HEK293 (cell line): ENCODE data around the gene ITPR3.
A peak's percentile ranks its signal among the peaks of the same experiment; 100 is the strongest.

Experiments
- CTCF ChIA-PET: fragments of 350-600 bp; formaldehyde crosslinking; extraction: SDS; loops from one replicate; lab custom pipeline; 2021; ENCODE audit warnings: antibody characterized with exemption; lab: Yijun Ruan, JAX
- POLR2A ChIA-PET: fragments of 300-600 bp; formaldehyde crosslinking; extraction: SDS; loops from one replicate; lab custom pipeline; 2020; ENCODE audit warnings: antibody characterized with exemption, inconsistent platforms; lab: Yijun Ruan, JAX
- H3K27ac ChIP-seq: fragments of 200-500 bp; sonication (Bioruptor generic); 2 replicates; pipeline ENCODE4 v1.5.1; 2014; ENCODE audit warnings: low read depth, low read length, control low read depth, inconsistent platforms; ENCODE audit errors: extremely low read depth
- H3K36me3 ChIP-seq, 2 experiments: fragments of 200-500 bp in 1 of 2; sonication (Bioruptor generic) in 1 of 2; 1 replicate in 1 of 2; 2 replicates in 1 of 2; pipeline ENCODE4 v1.5.1; 2014 to 2017; ENCODE audit warnings: inconsistent platforms in 2 of 2, low read length in 2 of 2; ENCODE audit not compliant: control insufficient read depth in 2 of 2, insufficient read depth in 1 of 2
- H3K4me1 ChIP-seq: fragments of 200-500 bp; sonication (Bioruptor generic); 2 replicates; pipeline ENCODE4 v1.5.1; 2014; ENCODE audit warnings: mild to moderate bottlenecking, low read length, inconsistent platforms; ENCODE audit not compliant: control insufficient read depth, insufficient read depth
- H3K4me3 ChIP-seq: 2 replicates; pipeline ENCODE4 v1.5.1; 2011; ENCODE audit warnings: low read depth, mild to moderate bottlenecking, control low read depth, low read length, moderate library complexity
- H3K9me3 ChIP-seq: fragments of 200-500 bp; sonication (Bioruptor generic); 2 replicates; pipeline ENCODE4 v1.5.1; 2014; ENCODE audit warnings: low read depth, low read length, inconsistent platforms; ENCODE audit not compliant: control insufficient read depth, insufficient read depth
- HOXA7 ChIP-seq: sonication (generic); formaldehyde crosslinking; IDR thresholded peaks from 2 replicates; pipeline ENCODE4 v1.8.1; 2022; ENCODE audit warnings: missing genetic modification reagents, borderline replicate concordance
- OVOL3 ChIP-seq: fragments of 450-650 bp; formaldehyde crosslinking; IDR thresholded peaks from 2 replicates; pipeline ENCODE4 v1.5.1; 2016; ENCODE audit warnings: missing biosample characterization, missing genetic modification characterization
- SETDB1 ChIP-seq: IDR thresholded peaks from one replicate; pipeline ENCODE4 v1.6.1; 2017; ENCODE audit warnings: mild to moderate bottlenecking, low read length, moderate library complexity, mixed read lengths; ENCODE audit not compliant: insufficient read length
- ZEB2 ChIP-seq: fragments of 450-650 bp; formaldehyde crosslinking; IDR thresholded peaks from 2 replicates; pipeline ENCODE4 v1.5.1; 2016; ENCODE audit warnings: missing biosample characterization, missing genetic modification characterization
- ZNF16 ChIP-seq: fragments of 450-650 bp; formaldehyde crosslinking; IDR thresholded peaks from 2 replicates; pipeline ENCODE4 v1.5.1; 2016; ENCODE audit warnings: low read depth, missing biosample characterization, missing genetic modification characterization
- ZNF221 ChIP-seq: fragments of 450-650 bp; formaldehyde crosslinking; IDR thresholded peaks from 2 replicates; pipeline ENCODE4 v1.5.1; 2017; ENCODE audit warnings: missing biosample characterization, missing genetic modification characterization, borderline replicate concordance
- ZNF223 ChIP-seq: fragments of 450-650 bp; formaldehyde crosslinking; IDR thresholded peaks from 2 replicates; pipeline ENCODE4 v1.5.1; 2016; ENCODE audit warnings: missing biosample characterization, missing genetic modification characterization
- ZNF341 ChIP-seq: fragments of 450-650 bp; formaldehyde crosslinking; IDR thresholded peaks from 2 replicates; pipeline ENCODE4; 2016; ENCODE audit warnings: low read depth, missing biosample characterization, missing genetic modification characterization
- ZNF366 ChIP-seq: fragments of 450-650 bp; formaldehyde crosslinking; conservative IDR thresholded peaks from 2 replicates; pipeline ENCODE4 v1.5.1; 2016; ENCODE audit warnings: missing biosample characterization, missing genetic modification characterization
- ZNF404 ChIP-seq: fragments of 450-650 bp; formaldehyde crosslinking; IDR thresholded peaks from 2 replicates; pipeline ENCODE4 v1.5.1; 2017; ENCODE audit warnings: missing biosample characterization, missing genetic modification characterization
- ZNF555 ChIP-seq: fragments of 450-650 bp; formaldehyde crosslinking; conservative IDR thresholded peaks from 2 replicates; pipeline ENCODE4 v1.5.1; 2017; ENCODE audit warnings: missing biosample characterization, mild to moderate bottlenecking, missing genetic modification characterization, inconsistent platforms
- ZNF558 ChIP-seq: fragments of 450-650 bp; formaldehyde crosslinking; IDR thresholded peaks from 2 replicates; pipeline ENCODE4 v1.5.1; 2016; ENCODE audit warnings: missing biosample characterization, missing genetic modification characterization
- ZNF571 ChIP-seq: fragments of 450-650 bp; formaldehyde crosslinking; IDR thresholded peaks from 2 replicates; pipeline ENCODE4 v1.5.0; 2017; ENCODE audit warnings: missing biosample characterization, missing genetic modification characterization
- ZNF600 ChIP-seq: fragments of 450-650 bp; formaldehyde crosslinking; IDR thresholded peaks from 2 replicates; pipeline ENCODE4 v1.5.1; 2016; ENCODE audit warnings: missing biosample characterization, missing genetic modification characterization
- ZNF624 ChIP-seq: fragments of 450-650 bp; formaldehyde crosslinking; IDR thresholded peaks from 2 replicates; pipeline ENCODE4 v1.5.1; 2017; ENCODE audit warnings: missing biosample characterization, missing genetic modification characterization
- ZNF707 ChIP-seq: fragments of 450-650 bp; formaldehyde crosslinking; IDR thresholded peaks from 2 replicates; pipeline ENCODE4 v1.5.1; 2016; ENCODE audit warnings: missing biosample characterization, missing genetic modification characterization
- ZSCAN23 ChIP-seq: fragments of 450-650 bp; formaldehyde crosslinking; IDR thresholded peaks from 2 replicates; pipeline ENCODE4 v1.5.1; 2016; ENCODE audit warnings: missing biosample characterization, missing genetic modification characterization
- TF ChIP-seq, protein P1 (sequence below): fragments of 450-650 bp; formaldehyde crosslinking; IDR thresholded peaks from 2 replicates; pipeline ENCODE4 v1.5.1; 2017; ENCODE audit warnings: missing biosample characterization, missing genetic modification characterization
- TF ChIP-seq, protein P2 (sequence below): fragments of 450-650 bp; formaldehyde crosslinking; IDR thresholded peaks from 2 replicates; pipeline ENCODE4 v1.5.1; 2016; ENCODE audit warnings: missing biosample characterization, missing genetic modification characterization
- TF ChIP-seq, protein P3 (sequence below): fragments of 450-650 bp; formaldehyde crosslinking; IDR thresholded peaks from 2 replicates; pipeline ENCODE4 v1.5.1; 2016; ENCODE audit warnings: missing biosample characterization, missing genetic modification characterization
- TF ChIP-seq, protein P4 (sequence below): fragments of 450-650 bp; formaldehyde crosslinking; IDR thresholded peaks from 2 replicates; pipeline ENCODE4 v1.5.1; 2016; ENCODE audit warnings: missing biosample characterization, missing genetic modification characterization, borderline replicate concordance
- TF ChIP-seq, protein P5 (sequence below): fragments of 450-650 bp; formaldehyde crosslinking; IDR thresholded peaks from 2 replicates; pipeline ENCODE4; 2016; ENCODE audit warnings: missing biosample characterization, missing genetic modification characterization
- TF ChIP-seq, protein P6 (sequence below): fragments of 450-650 bp; formaldehyde crosslinking; IDR thresholded peaks from 2 replicates; pipeline ENCODE4 v1.5.1; 2016; ENCODE audit warnings: missing biosample characterization, missing genetic modification characterization
- TF ChIP-seq, protein P7 (sequence below): IDR thresholded peaks from 2 replicates; pipeline ENCODE4 v1.6.1; 2011; ENCODE audit warnings: mild to moderate bottlenecking, low read depth, low read length, borderline replicate concordance
- TF ChIP-seq, protein P8 (sequence below): fragments of 450-650 bp; formaldehyde crosslinking; IDR thresholded peaks from 2 replicates; pipeline ENCODE4 v1.5.1; 2016; ENCODE audit warnings: missing biosample characterization, missing genetic modification characterization

The ITPR3 gene

DNA sequence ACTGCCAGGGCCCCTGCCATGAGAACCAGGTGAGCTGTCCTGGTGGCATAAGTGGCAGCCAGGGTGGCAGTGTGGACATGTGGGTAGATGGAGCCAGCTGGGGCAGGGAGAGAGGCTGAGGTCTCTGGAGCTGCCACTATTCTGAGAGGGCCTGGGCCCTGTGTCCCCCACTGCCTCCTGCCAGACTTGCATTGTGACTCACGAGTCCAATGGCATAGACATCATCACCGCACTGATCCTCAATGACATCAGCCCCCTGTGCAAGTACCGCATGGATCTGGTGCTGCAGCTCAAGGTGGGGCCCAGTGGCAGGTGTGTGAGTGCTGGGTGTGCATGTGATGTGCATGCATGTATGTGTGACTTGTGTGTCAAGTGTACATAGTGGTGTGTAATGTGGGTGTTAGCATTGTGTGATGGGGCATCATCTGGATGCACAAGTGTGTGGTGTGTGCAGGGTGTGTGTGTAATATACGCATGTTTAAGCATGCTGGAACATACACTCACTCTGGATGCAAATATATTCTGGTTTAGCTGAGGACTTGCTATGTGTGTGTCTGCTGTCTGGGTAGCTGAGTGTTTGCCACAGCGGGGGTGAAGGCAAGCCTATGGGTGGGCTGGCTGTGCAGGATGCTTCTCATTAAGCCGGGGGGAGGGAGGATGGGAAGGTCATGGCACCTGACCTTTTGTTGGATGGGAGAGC is 65.3 kb downstream of the ITPR3 start:
- peaks cover 4 to 73% of the 10 kb centered on the region in 2 experiments; a peak in 2 of 3 replicates for H3K36me3 ChIP-seq
- H3K4me3 ChIP-seq = no peak overlapping the region
- no peaks in the 10 kb centered on the region for H3K4me1 ChIP-seq
- H3K27ac ChIP-seq = no peak overlapping the region
- ChIA-PET CTCF (interaction anchor here (0.8 to 1.8 kb wide), 3 partner anchors 15 to 96 kb away, joined by 3 to 5 read pairs (median 4); partner anchors contain the start of gene UQCC2), POLR2A (no interaction called here)
- H3K9me3 ChIP-seq = no peaks in the 10 kb centered on the region
- TF ChIP-seq ZNF221 (tag by site-specific recombination) = no peak
- no peak for TF ChIP-seq ZNF223 (tag by site-specific recombination)
- TF ChIP-seq, protein P1, sequence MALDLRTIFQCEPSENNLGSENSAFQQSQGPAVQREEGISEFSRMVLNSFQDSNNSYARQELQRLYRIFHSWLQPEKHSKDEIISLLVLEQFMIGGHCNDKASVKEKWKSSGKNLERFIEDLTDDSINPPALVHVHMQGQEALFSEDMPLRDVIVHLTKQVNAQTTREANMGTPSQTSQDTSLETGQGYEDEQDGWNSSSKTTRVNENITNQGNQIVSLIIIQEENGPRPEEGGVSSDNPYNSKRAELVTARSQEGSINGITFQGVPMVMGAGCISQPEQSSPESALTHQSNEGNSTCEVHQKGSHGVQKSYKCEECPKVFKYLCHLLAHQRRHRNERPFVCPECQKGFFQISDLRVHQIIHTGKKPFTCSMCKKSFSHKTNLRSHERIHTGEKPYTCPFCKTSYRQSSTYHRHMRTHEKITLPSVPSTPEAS = 0 out of 2 replicates have a peak, but pooled peaks have one; percentile 12
- no peak for TF ChIP-seq ZNF366
- TF ChIP-seq ZNF707 (tag by site-specific recombination) = no peak
- TF ChIP-seq, protein P2, sequence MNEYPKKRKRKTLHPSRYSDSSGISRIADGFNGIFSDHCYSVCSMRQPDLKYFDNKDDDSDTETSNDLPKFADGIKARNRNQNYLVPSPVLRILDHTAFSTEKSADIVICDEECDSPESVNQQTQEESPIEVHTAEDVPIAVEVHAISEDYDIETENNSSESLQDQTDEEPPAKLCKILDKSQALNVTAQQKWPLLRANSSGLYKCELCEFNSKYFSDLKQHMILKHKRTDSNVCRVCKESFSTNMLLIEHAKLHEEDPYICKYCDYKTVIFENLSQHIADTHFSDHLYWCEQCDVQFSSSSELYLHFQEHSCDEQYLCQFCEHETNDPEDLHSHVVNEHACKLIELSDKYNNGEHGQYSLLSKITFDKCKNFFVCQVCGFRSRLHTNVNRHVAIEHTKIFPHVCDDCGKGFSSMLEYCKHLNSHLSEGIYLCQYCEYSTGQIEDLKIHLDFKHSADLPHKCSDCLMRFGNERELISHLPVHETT = peak; percentile 27; the same call in 1 of the 2 replicates
- no peak for TF ChIP-seq ZNF341 (tag by site-specific recombination)
- TF ChIP-seq HOXA7 (CRISPR knock-in tag) = no peak
- TF ChIP-seq SETDB1 = no peak
- TF ChIP-seq, protein P3, sequence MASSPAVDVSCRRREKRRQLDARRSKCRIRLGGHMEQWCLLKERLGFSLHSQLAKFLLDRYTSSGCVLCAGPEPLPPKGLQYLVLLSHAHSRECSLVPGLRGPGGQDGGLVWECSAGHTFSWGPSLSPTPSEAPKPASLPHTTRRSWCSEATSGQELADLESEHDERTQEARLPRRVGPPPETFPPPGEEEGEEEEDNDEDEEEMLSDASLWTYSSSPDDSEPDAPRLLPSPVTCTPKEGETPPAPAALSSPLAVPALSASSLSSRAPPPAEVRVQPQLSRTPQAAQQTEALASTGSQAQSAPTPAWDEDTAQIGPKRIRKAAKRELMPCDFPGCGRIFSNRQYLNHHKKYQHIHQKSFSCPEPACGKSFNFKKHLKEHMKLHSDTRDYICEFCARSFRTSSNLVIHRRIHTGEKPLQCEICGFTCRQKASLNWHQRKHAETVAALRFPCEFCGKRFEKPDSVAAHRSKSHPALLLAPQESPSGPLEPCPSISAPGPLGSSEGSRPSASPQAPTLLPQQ (tag by site-specific recombination) = peak; percentile 94
- TF ChIP-seq ZNF571 (tag by site-specific recombination) = no peak
- TF ChIP-seq, protein P4, sequence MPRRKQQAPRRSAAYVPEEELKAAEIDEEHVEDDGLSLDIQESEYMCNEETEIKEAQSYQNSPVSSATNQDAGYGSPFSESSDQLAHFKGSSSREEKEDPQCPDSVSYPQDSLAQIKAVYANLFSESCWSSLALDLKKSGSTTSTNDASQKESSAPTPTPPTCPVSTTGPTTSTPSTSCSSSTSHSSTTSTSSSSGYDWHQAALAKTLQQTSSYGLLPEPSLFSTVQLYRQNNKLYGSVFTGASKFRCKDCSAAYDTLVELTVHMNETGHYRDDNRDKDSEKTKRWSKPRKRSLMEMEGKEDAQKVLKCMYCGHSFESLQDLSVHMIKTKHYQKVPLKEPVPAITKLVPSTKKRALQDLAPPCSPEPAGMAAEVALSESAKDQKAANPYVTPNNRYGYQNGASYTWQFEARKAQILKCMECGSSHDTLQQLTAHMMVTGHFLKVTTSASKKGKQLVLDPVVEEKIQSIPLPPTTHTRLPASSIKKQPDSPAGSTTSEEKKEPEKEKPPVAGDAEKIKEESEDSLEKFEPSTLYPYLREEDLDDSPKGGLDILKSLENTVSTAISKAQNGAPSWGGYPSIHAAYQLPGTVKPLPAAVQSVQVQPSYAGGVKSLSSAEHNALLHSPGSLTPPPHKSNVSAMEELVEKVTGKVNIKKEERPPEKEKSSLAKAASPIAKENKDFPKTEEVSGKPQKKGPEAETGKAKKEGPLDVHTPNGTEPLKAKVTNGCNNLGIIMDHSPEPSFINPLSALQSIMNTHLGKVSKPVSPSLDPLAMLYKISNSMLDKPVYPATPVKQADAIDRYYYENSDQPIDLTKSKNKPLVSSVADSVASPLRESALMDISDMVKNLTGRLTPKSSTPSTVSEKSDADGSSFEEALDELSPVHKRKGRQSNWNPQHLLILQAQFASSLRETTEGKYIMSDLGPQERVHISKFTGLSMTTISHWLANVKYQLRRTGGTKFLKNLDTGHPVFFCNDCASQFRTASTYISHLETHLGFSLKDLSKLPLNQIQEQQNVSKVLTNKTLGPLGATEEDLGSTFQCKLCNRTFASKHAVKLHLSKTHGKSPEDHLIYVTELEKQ (tag by site-specific recombination) = no peak
- TF ChIP-seq, protein P5, sequence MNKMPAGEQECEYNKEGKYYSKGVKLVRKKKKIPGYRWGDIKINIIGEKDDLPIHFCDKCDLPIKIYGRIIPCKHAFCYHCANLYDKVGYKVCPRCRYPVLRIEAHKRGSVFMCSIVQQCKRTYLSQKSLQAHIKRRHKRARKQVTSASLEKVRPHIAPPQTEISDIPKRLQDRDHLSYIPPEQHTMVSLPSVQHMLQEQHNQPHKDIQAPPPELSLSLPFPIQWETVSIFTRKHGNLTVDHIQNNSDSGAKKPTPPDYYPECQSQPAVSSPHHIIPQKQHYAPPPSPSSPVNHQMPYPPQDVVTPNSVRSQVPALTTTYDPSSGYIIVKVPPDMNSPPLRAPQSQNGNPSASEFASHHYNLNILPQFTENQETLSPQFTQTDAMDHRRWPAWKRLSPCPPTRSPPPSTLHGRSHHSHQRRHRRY (tag by site-specific recombination) = no peak
- no peak for TF ChIP-seq ZNF404 (tag by site-specific recombination)
- TF ChIP-seq, protein P6, sequence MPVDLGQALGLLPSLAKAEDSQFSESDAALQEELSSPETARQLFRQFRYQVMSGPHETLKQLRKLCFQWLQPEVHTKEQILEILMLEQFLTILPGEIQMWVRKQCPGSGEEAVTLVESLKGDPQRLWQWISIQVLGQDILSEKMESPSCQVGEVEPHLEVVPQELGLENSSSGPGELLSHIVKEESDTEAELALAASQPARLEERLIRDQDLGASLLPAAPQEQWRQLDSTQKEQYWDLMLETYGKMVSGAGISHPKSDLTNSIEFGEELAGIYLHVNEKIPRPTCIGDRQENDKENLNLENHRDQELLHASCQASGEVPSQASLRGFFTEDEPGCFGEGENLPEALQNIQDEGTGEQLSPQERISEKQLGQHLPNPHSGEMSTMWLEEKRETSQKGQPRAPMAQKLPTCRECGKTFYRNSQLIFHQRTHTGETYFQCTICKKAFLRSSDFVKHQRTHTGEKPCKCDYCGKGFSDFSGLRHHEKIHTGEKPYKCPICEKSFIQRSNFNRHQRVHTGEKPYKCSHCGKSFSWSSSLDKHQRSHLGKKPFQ = no peak
- TF ChIP-seq OVOL3 (tag by site-specific recombination) = no peak
- TF ChIP-seq ZNF558 (tag by site-specific recombination) = no peak
- TF ChIP-seq ZNF600 (tag by site-specific recombination) = peak; percentile 68
- no peak for TF ChIP-seq ZNF624 (tag by site-specific recombination)
- no peak for TF ChIP-seq ZEB2
- TF ChIP-seq, protein P7, sequence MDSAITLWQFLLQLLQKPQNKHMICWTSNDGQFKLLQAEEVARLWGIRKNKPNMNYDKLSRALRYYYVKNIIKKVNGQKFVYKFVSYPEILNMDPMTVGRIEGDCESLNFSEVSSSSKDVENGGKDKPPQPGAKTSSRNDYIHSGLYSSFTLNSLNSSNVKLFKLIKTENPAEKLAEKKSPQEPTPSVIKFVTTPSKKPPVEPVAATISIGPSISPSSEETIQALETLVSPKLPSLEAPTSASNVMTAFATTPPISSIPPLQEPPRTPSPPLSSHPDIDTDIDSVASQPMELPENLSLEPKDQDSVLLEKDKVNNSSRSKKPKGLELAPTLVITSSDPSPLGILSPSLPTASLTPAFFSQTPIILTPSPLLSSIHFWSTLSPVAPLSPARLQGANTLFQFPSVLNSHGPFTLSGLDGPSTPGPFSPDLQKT = no peak
- TF ChIP-seq ZNF555 (tag by site-specific recombination) = no peak
- no peak for TF ChIP-seq ZNF16 (tag by site-specific recombination)
- no peak for TF ChIP-seq ZSCAN23 (tag by site-specific recombination)
- TF ChIP-seq, protein P8, sequence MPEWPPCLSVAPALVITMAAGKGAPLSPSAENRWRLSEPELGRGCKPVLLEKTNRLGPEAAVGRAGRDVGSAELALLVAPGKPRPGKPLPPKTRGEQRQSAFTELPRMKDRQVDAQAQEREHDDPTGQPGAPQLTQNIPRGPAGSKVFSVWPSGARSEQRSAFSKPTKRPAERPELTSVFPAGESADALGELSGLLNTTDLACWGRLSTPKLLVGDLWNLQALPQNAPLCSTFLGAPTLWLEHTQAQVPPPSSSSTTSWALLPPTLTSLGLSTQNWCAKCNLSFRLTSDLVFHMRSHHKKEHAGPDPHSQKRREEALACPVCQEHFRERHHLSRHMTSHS (tag by site-specific recombination) = no peak
